ENCODE measurements around the gene TMEM106A. TPM values are rescaled to one million over a fixed set of nuclear protein-coding genes. Genes with fewer than 3 reads are reported as not detected.
A peak's percentile ranks its signal among the peaks of the same experiment; 100 is the strongest.
"Not testable (repeated sequence)": the region's sequence is repeated elsewhere in the genome, so short reads cannot be mapped to it uniquely, and the experiment has no call there.

TMEM106A gene
- total and polyA plus RNA-seq, 2 of the 13 experiments (the other 11 are each of a cell fraction or from before 2014, with no cell fraction given) = 16.9 to 35.9 TPM

DNA sequence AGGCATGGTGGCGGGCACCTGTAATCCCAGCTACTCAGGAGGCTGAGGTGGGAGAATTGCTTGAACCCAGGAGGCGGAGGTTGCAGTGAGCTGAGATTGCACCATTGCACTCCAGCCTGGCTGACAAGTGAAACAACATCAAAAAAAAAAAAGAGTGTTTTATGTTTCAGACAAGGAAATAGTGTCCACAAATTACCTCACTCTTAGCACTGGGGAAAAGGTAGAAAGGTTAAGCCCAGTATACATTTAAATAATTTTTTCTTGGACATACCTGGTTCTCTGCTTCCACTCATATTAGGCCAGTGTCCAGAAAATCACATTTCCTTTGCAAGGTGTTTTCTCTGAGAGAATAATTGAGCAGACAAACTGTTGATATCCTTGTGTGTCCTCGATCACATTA lies 8.7 kb upstream of the TMEM106A start:
- intact Hi-C loops (cut with micrococcal nuclease; ENCODE audit: unreplicated experiment); H4K20me1 ChIP-seq (ENCODE audit: insufficient read depth, low read length); in situ Hi-C loops (cut with HindIII; ENCODE audit: extremely low pct_ligation_motif_present, low pct_unique_long_range_greater_than_20kb); FAIRE-seq; BruUV-seq (replicated peaks); DNase-seq (ENCODE audit: low spot score); H3K4me3 ChIP-seq (replicated peaks in 1 of 3; ENCODE audit: insufficient read depth in 1 of 3, low read depth in 2 of 3, low read length in 3 of 3); H3K27ac ChIP-seq (ENCODE audit: extremely low read length, insufficient read depth, low read length); CTCF ChIA-PET (ENCODE audit: low intra/inter-chr PET ratio, low total read pairs); H3K9ac ChIP-seq (ENCODE audit: insufficient read depth, low read depth, low read length); H2AFZ ChIP-seq (ENCODE audit: low read length); H3K27me3 ChIP-seq (ENCODE audit: control insufficient read depth in 1 of 2, insufficient read depth in 2 of 2, low read length in 2 of 2); H3K79me2 ChIP-seq (ENCODE audit: insufficient read depth, low read length); ATAC-seq; H3K4me2 ChIP-seq (ENCODE audit: low read depth, low read length); H3K9me3 ChIP-seq (ENCODE audit: low read length): not testable (repeated sequence)
- 97% methylated on average over 3 of the region's 3 CpGs for WGBS (ENCODE audit: low lambda C conversion rate)
- POLR2A ChIA-PET = interaction anchor here (0.7 to 7.4 kb wide), 4 partner anchors 9 to 76 kb away, joined by 3 to 44 read pairs (median 3); partner anchors contain the start of gene TMEM106A
- Histone ChIP-seq H3K36me3 (replicated peaks in 1 of 2; ENCODE audit: control insufficient read depth in 1 of 2, insufficient read depth in 2 of 2, low read length in 2 of 2) (peaks cover 35 to 77% of the 10 kb centered on the region in 2 experiments), H3K4me1 (ENCODE audit: insufficient read depth, low read length) (peaks cover 14% of the 10 kb centered on the region; the same call in 1 of the 2 replicates)

DNA sequence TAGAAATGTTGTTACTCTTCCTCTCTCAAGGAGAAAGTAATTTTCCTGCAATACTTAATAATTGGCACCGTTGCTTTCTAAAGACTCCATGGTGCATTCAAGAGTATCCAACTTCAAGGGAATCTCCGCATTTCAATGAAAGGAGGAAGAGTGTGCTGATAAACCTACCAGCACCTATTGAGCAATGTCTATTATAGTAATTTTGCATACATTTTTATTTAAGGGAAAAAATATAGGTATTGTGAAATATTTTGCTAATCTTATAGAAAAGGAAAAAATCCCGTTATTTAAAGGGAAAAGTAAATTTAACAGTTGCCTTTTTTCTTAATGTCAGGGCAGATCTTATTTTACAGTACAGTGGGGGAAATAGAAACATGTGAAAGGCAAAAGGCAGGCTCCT lies 1.1 kb upstream of the TMEM106A start:
- Histone ChIP-seq H3K79me2 (ENCODE audit: insufficient read depth, low read length) (peaks cover 27% of the 10 kb centered on the region), H3K36me3 (replicated peaks in 1 of 2; ENCODE audit: control insufficient read depth in 1 of 2, insufficient read depth in 2 of 2, low read length in 2 of 2) (peaks cover 5 to 46% of the 10 kb centered on the region in 2 experiments; a peak in 4 of 5 replicates), H4K20me1 (ENCODE audit: insufficient read depth, low read length) (no peaks in the 10 kb centered on the region), H3K4me2 (ENCODE audit: low read depth, low read length) (peak overlapping the region; percentile 98), H3K27me3 (ENCODE audit: control insufficient read depth in 1 of 2, insufficient read depth in 2 of 2, low read length in 2 of 2) (no peaks in the 10 kb centered on the region; a peak in 1 of 5 replicates), H2AFZ (ENCODE audit: low read length) (no peak overlapping the region), H3K9ac (ENCODE audit: insufficient read depth, low read depth, low read length) (peak overlapping the region; percentile 75), H3K4me1 (ENCODE audit: insufficient read depth, low read length) (peaks cover 50% of the 10 kb centered on the region), H3K9me3 (ENCODE audit: low read length) (no peaks in the 10 kb centered on the region), H3K4me3 (replicated peaks in 1 of 3; ENCODE audit: insufficient read depth in 1 of 3, low read depth in 2 of 3, low read length in 3 of 3) (peak overlapping the region; percentile 77 to 98 (median 77); a peak in 4 of 6 replicates), H3K27ac (ENCODE audit: extremely low read length, insufficient read depth, low read length) (peak overlapping the region; percentile 80)
- POLR2A ChIA-PET = interaction anchor here (1.7 to 7.6 kb wide), 8 partner anchors 10 to 189 kb away, joined by 7 to 93 read pairs (median 30); partner anchors contain the start of genes NBR1 and VAT1
- 60% methylated on average over 3 of the region's 3 CpGs for WGBS (ENCODE audit: low lambda C conversion rate)
- in situ Hi-C loops (cut with HindIII; ENCODE audit: extremely low pct_ligation_motif_present, low pct_unique_long_range_greater_than_20kb) = no loop called here
- no peak for DNase-seq (ENCODE audit: low spot score)
- BruUV-seq (replicated peaks) = no TSS peak
- TF ChIP-seq CREB1 (IDR thresholded peaks at IDR 0.05) (no peak), CREB1 (CRISPR knock-in tag; IDR thresholded peaks at IDR 0.05) (0 out of 2 replicates have a peak, but pooled peaks have one; percentile 3), FOXP4 (CRISPR knock-in tag; IDR thresholded peaks at IDR 0.05) (no peak), CEBPB (IDR thresholded peaks at IDR 0.05; ENCODE audit: borderline replicate concordance, low read depth, low read length) (peak; percentile 71; the same call in 1 of the 2 replicates), NFYC (CRISPR knock-in tag; IDR thresholded peaks at IDR 0.05) (no peak), NFKB2 (CRISPR knock-in tag; IDR thresholded peaks at IDR 0.05; ENCODE audit: borderline replicate concordance) (no peak), ZNF354B (CRISPR knock-in tag; IDR thresholded peaks at IDR 0.05) (no peak), SYNCRIP (IDR thresholded peaks at IDR 0.05; ENCODE audit: insufficient read depth, low read depth, low read length) (no peak), ZNF780A (CRISPR knock-in tag; IDR thresholded peaks at IDR 0.05) (no peak), RFX5 (IDR thresholded peaks at IDR 0.05; ENCODE audit: low read depth, low read length) (no peak), HOXD1 (CRISPR knock-in tag; IDR thresholded peaks at IDR 0.05) (no peak), ZNF225 (CRISPR knock-in tag; IDR thresholded peaks at IDR 0.05) (no peak), GFI1 (CRISPR knock-in tag; IDR thresholded peaks at IDR 0.05; ENCODE audit: borderline replicate concordance) (no peak)
- TF ChIP-seq, protein P1, sequence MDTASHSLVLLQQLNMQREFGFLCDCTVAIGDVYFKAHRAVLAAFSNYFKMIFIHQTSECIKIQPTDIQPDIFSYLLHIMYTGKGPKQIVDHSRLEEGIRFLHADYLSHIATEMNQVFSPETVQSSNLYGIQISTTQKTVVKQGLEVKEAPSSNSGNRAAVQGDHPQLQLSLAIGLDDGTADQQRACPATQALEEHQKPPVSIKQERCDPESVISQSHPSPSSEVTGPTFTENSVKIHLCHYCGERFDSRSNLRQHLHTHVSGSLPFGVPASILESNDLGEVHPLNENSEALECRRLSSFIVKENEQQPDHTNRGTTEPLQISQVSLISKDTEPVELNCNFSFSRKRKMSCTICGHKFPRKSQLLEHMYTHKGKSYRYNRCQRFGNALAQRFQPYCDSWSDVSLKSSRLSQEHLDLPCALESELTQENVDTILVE (CRISPR knock-in tag; IDR thresholded peaks at IDR 0.05) = no peak
- FAIRE-seq = no peak
- no peak for ATAC-seq
- CTCF ChIA-PET (ENCODE audit: low intra/inter-chr PET ratio, low total read pairs) = no interaction called here
- intact Hi-C loops (cut with micrococcal nuclease; ENCODE audit: unreplicated experiment) = loop anchor here (5.0 kb wide), 1 partner anchor 188 kb away; the partner anchor contains the start of gene VAT1

Data from HepG2 (cell line).